ENCODE measurements around the gene PTPRM.

DNA sequence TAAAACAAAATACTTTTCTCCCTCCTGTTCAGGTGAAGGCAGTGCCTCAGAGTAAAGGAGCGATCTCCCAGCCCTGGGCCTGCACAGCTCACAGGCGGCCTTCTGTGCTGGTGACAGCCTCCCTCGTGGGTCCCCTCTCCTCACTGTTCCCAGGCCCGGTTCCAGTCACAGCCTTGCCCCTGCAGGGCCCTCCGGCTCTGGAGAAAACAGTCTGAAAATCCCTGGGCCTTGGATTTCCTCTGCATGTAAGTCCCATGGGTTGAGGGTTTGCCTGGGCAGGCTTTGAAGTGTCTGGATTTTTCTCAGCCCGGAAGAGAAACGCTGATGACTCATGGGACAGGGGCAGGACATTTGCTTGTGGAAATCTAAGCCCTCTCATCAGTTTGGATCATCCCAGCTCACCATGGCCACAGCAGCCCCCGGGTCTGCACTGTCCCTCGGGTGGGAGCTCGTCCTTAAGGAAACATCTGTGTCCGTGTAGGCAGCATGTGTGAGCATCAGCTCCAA, 856.0 kb downstream of the PTPRM start:
- TF ChIP-seq, protein P1, sequence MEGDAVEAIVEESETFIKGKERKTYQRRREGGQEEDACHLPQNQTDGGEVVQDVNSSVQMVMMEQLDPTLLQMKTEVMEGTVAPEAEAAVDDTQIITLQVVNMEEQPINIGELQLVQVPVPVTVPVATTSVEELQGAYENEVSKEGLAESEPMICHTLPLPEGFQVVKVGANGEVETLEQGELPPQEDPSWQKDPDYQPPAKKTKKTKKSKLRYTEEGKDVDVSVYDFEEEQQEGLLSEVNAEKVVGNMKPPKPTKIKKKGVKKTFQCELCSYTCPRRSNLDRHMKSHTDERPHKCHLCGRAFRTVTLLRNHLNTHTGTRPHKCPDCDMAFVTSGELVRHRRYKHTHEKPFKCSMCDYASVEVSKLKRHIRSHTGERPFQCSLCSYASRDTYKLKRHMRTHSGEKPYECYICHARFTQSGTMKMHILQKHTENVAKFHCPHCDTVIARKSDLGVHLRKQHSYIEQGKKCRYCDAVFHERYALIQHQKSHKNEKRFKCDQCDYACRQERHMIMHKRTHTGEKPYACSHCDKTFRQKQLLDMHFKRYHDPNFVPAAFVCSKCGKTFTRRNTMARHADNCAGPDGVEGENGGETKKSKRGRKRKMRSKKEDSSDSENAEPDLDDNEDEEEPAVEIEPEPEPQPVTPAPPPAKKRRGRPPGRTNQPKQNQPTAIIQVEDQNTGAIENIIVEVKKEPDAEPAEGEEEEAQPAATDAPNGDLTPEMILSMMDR (IDR thresholded peaks at IDR 0.05): no peak
- TF ChIP-seq POLR2AphosphoS5 (IDR thresholded peaks at IDR 0.05): no peak
